Suprapubic skin (tissue), 3 donors: ENCODE measurements around the gene KITLG.
"Not testable (repeated sequence)": the region's sequence is repeated elsewhere in the genome, so short reads cannot be mapped to it uniquely, and the experiment has no call there.

Source experiments
- CTCF ChIP-seq, 2 donors: fragments of 200-600 bp in 1 of 2; fragments of 450-650 bp in 1 of 2; sonication (generic) in 1 of 2; IDR thresholded peaks; one replicate each; pipeline ENCODE4 v1.5.1; 2016 to 2019; ENCODE audit warnings: antibody characterized with exemption in 2 of 2, mild to moderate bottlenecking in 1 of 2, moderate library complexity in 1 of 2
- EP300 ChIP-seq: sonication (generic); formaldehyde crosslinking; IDR thresholded peaks from one replicate; pipeline ENCODE4 v1.6.1; 2017; ENCODE audit warnings: antibody characterized with exemption
- POLR2A ChIP-seq, 2 donors: fragments of 450-650 bp; IDR thresholded peaks; one replicate each; pipeline ENCODE4 v1.6.1; 2017; ENCODE audit warnings: antibody characterized with exemption in 2 of 2, mild to moderate bottlenecking in 2 of 2, moderate library complexity in 2 of 2

GRCh38 chr12:88628035-88628434 is 47.8 kb upstream of the KITLG start:
- TF ChIP-seq CTCF (IDR thresholded peaks at IDR 0.05); POLR2A (IDR thresholded peaks at IDR 0.05); EP300: not testable (repeated sequence)
